Dendritic cell treated with granulocyte-macrophage colony-stimulating factor and Interleukin-4, amounts not matched to agents 40 ng/mL and 50 ng/mL, for 4 days (primary cell): ENCODE results near the gene IMMT.
"Not testable (repeated sequence)": the region's sequence is repeated elsewhere in the genome, so short reads cannot be mapped to it uniquely, and the experiment has no call there.

Experiments used
- H3K27ac Mint-ChIP-seq: one replicate; pipeline ENCODE4 v1.8.0; 2022; ENCODE audit warnings: mild to moderate bottlenecking, mixed read lengths
- H3K27me3 Mint-ChIP-seq: one replicate; pipeline ENCODE4 v1.8.0; 2022; ENCODE audit warnings: mild to moderate bottlenecking, mixed read lengths
- H3K36me3 Mint-ChIP-seq: one replicate; pipeline ENCODE4 v1.8.0; 2022; ENCODE audit warnings: low read depth, mixed read lengths
- H3K4me1 Mint-ChIP-seq: one replicate; pipeline ENCODE4 v1.8.0; 2022; ENCODE audit warnings: low read depth, mixed read lengths
- H3K4me3 Mint-ChIP-seq: one replicate; pipeline ENCODE4 v1.8.0; 2022; ENCODE audit warnings: mild to moderate bottlenecking, moderate library complexity, mixed read lengths
- H3K9me3 Mint-ChIP-seq: one replicate; pipeline ENCODE4 v1.8.0; 2022; ENCODE audit warnings: mixed read lengths
- intact Hi-C: fragments of 100-400 bp; cut with micrococcal nuclease; formaldehyde crosslinking; loops from one replicate; pipeline ENCODE4 v1.15.0; 2022

IMMT gene

GRCh38 chr2:86200564-86200963 is 5.3 kb upstream of the IMMT start:
- H3K9me3 Mint-ChIP-seq, intact Hi-C loops, H3K27me3 Mint-ChIP-seq: not testable (repeated sequence)
- H3K4me3 Mint-ChIP-seq = peak overlapping the region; percentile 46
- peak overlapping the region; percentile 93 for H3K27ac Mint-ChIP-seq
- peaks cover 27% of the 10 kb centered on the region for H3K36me3 Mint-ChIP-seq
- peaks cover 20% of the 10 kb centered on the region for H3K4me1 Mint-ChIP-seq

GRCh38 chr2:86199834-86200177 is 4.5 kb upstream of the IMMT start:
- peak overlapping the region; percentile 93 for H3K27ac Mint-ChIP-seq
- peak overlapping the region; percentile 96 for H3K4me3 Mint-ChIP-seq
- peaks cover 17% of the 10 kb centered on the region for H3K4me1 Mint-ChIP-seq
- peaks cover 30% of the 10 kb centered on the region for H3K36me3 Mint-ChIP-seq
- no peaks in the 10 kb centered on the region for H3K9me3 Mint-ChIP-seq
- H3K27me3 Mint-ChIP-seq = no peaks in the 10 kb centered on the region
- intact Hi-C loops = loop anchor here (5.0 kb wide), 1 partner anchor 242 kb away; the partner anchor contains the start of gene KDM3A

- intact Hi-C loops = loop anchor here (5.0 kb wide), 1 partner anchor 246 kb away; the partner anchor contains the start of gene KDM3A
- Mint-ChIP-seq H3K27me3 (no peaks in the 10 kb centered on the region), H3K9me3 (no peaks in the 10 kb centered on the region), H3K4me3 (peak overlapping the region; percentile 98), H3K4me1 (peaks cover 37% of the 10 kb centered on the region), H3K36me3 (peaks cover 42% of the 10 kb centered on the region), H3K27ac (peak overlapping the region; percentile 100)
These were observed 636 bp upstream of the IMMT start for GRCh38 chr2:86195808-86196387.

GRCh38 chr2:86194751-86195054 is 559 bp downstream of the IMMT start:
- Mint-ChIP-seq H3K36me3 (peaks cover 53% of the 10 kb centered on the region), H3K4me3 (peak overlapping the region; percentile 98), H3K27me3 (no peaks in the 10 kb centered on the region), H3K27ac (peak overlapping the region; percentile 100), H3K9me3 (no peaks in the 10 kb centered on the region), H3K4me1 (peaks cover 49% of the 10 kb centered on the region)
- intact Hi-C loops = loop anchor here (5.0 kb wide), 1 partner anchor 248 kb away; the partner anchor contains the start of gene KDM3A

GRCh38 chr2:86193901-86194567 is 1.2 kb downstream of the IMMT start:
- Mint-ChIP-seq H3K4me1 (peaks cover 55% of the 10 kb centered on the region), H3K9me3 (no peaks in the 10 kb centered on the region), H3K36me3 (peaks cover 46% of the 10 kb centered on the region), H3K27ac (peak overlapping the region; percentile 100), H3K27me3 (no peaks in the 10 kb centered on the region), H3K4me3 (peak overlapping the region; percentile 98)
- intact Hi-C loops = no loop called here

- Mint-ChIP-seq H3K9me3 (no peaks in the 10 kb centered on the region), H3K4me1 (peaks cover 70% of the 10 kb centered on the region), H3K27ac (no peak overlapping the region), H3K36me3 (peaks cover 61% of the 10 kb centered on the region), H3K4me3 (no peak overlapping the region), H3K27me3 (no peaks in the 10 kb centered on the region)
- intact Hi-C loops = no loop called here
These were observed 5.4 kb downstream of the IMMT start for GRCh38 chr2:86189782-86190416.

GRCh38 chr2:86186431-86186830 is 8.8 kb downstream of the IMMT start:
- Mint-ChIP-seq H3K36me3 (peaks cover 54% of the 10 kb centered on the region), H3K4me3 (no peak overlapping the region), H3K9me3 (no peaks in the 10 kb centered on the region), H3K4me1 (peaks cover 45% of the 10 kb centered on the region), H3K27ac (no peak overlapping the region), H3K27me3 (no peaks in the 10 kb centered on the region)
- intact Hi-C loops = no loop called here

GRCh38 chr2:86185517-86186212 is 9.6 kb downstream of the IMMT start:
- Mint-ChIP-seq H3K36me3 (peaks cover 47% of the 10 kb centered on the region), H3K4me1 (peaks cover 38% of the 10 kb centered on the region), H3K9me3 (no peaks in the 10 kb centered on the region), H3K27ac (no peak overlapping the region), H3K4me3 (no peak overlapping the region), H3K27me3 (no peaks in the 10 kb centered on the region)
- intact Hi-C loops = no loop called here

- Mint-ChIP-seq H3K36me3 (peaks cover 75% of the 10 kb centered on the region), H3K4me1 (peaks cover 22% of the 10 kb centered on the region), H3K27me3 (no peaks in the 10 kb centered on the region), H3K4me3 (no peak overlapping the region), H3K9me3 (no peaks in the 10 kb centered on the region), H3K27ac (no peak overlapping the region)
- intact Hi-C loops = no loop called here
These were observed 18.7 kb downstream of the IMMT start for GRCh38 chr2:86176597-86176996.

GRCh38 chr2:86175828-86176227 is 19.4 kb downstream of the IMMT start:
- no peak overlapping the region for H3K27ac Mint-ChIP-seq
- no peaks in the 10 kb centered on the region for H3K27me3 Mint-ChIP-seq
- intact Hi-C loops = no loop called here
- H3K4me1 Mint-ChIP-seq = peaks cover 22% of the 10 kb centered on the region
- H3K4me3 Mint-ChIP-seq = no peak overlapping the region
- peaks cover 81% of the 10 kb centered on the region for H3K36me3 Mint-ChIP-seq
- H3K9me3 Mint-ChIP-seq = no peaks in the 10 kb centered on the region

GRCh38 chr2:86174445-86174844 is 20.8 kb downstream of the IMMT start:
- H3K9me3 Mint-ChIP-seq = no peaks in the 10 kb centered on the region
- H3K36me3 Mint-ChIP-seq = peaks cover 82% of the 10 kb centered on the region
- no peak overlapping the region for H3K4me3 Mint-ChIP-seq
- H3K27ac Mint-ChIP-seq = no peak overlapping the region
- H3K4me1 Mint-ChIP-seq = peaks cover 22% of the 10 kb centered on the region
- no peaks in the 10 kb centered on the region for H3K27me3 Mint-ChIP-seq
- intact Hi-C loops = no loop called here

- Mint-ChIP-seq H3K9me3 (no peaks in the 10 kb centered on the region), H3K36me3 (peaks cover 82% of the 10 kb centered on the region), H3K27ac (no peak overlapping the region), H3K4me1 (peaks cover 22% of the 10 kb centered on the region), H3K4me3 (no peak overlapping the region), H3K27me3 (no peaks in the 10 kb centered on the region)
- intact Hi-C loops = no loop called here
These were observed 22.7 kb downstream of the IMMT start for GRCh38 chr2:86172610-86173009.

GRCh38 chr2:86171295-86171694 is 24.0 kb downstream of the IMMT start:
- peaks cover 20% of the 10 kb centered on the region for H3K4me1 Mint-ChIP-seq
- intact Hi-C loops = no loop called here
- H3K27ac Mint-ChIP-seq = no peak overlapping the region
- no peak overlapping the region for H3K4me3 Mint-ChIP-seq
- H3K36me3 Mint-ChIP-seq = peaks cover 82% of the 10 kb centered on the region
- no peaks in the 10 kb centered on the region for H3K27me3 Mint-ChIP-seq
- H3K9me3 Mint-ChIP-seq = no peaks in the 10 kb centered on the region

- intact Hi-C loops = no loop called here
- no peaks in the 10 kb centered on the region for H3K9me3 Mint-ChIP-seq
- no peak overlapping the region for H3K4me3 Mint-ChIP-seq
- H3K4me1 Mint-ChIP-seq = peaks cover 12% of the 10 kb centered on the region
- peaks cover 79% of the 10 kb centered on the region for H3K36me3 Mint-ChIP-seq
- no peaks in the 10 kb centered on the region for H3K27me3 Mint-ChIP-seq
- no peak overlapping the region for H3K27ac Mint-ChIP-seq
These were observed 24.8 kb downstream of the IMMT start for GRCh38 chr2:86170449-86170848.
